Parathyroid adenoma (tissue), 2 donors: Measurements from ENCODE around the gene CST3.
A peak's percentile ranks its signal among the peaks of the same experiment; 100 is the strongest.
"Not testable (repeated sequence)": the region's sequence is repeated elsewhere in the genome, so short reads cannot be mapped to it uniquely, and the experiment has no call there.

Source experiments
- H2AFZ ChIP-seq: fragments of 300-600 bp; sonication (generic); one replicate; pipeline ENCODE4 v1.7.0; 2017; ENCODE audit warnings: antibody characterized with exemption, mild to moderate bottlenecking
- H3K27ac ChIP-seq: fragments of 300-600 bp; sonication (generic); one replicate; pipeline ENCODE4 v1.7.0; 2017
- H3K27me3 ChIP-seq: fragments of 300-600 bp; sonication (generic); one replicate; pipeline ENCODE4 v1.7.0; 2017; ENCODE audit warnings: low read length; ENCODE audit not compliant: control insufficient read depth, insufficient read depth
- H3K36me3 ChIP-seq: fragments of 300-600 bp; sonication (generic); one replicate; pipeline ENCODE4 v1.7.0; 2017; ENCODE audit warnings: low read length; ENCODE audit not compliant: control insufficient read depth, insufficient read depth
- H3K4me1 ChIP-seq: fragments of 300-600 bp; sonication (generic); one replicate; pipeline ENCODE4 v1.7.0; 2017; ENCODE audit warnings: control low read depth
- H3K4me2 ChIP-seq: fragments of 300-600 bp; sonication (generic); one replicate; pipeline ENCODE4 v1.7.0; 2017; ENCODE audit warnings: low read length
- H3K4me3 ChIP-seq: fragments of 300-600 bp; sonication (generic); one replicate; pipeline ENCODE4 v1.7.0; 2017; ENCODE audit warnings: low read depth, low read length
- H3K79me2 ChIP-seq: fragments of 300-600 bp; sonication (generic); one replicate; pipeline ENCODE4 v1.7.0; 2017; ENCODE audit warnings: control low read depth
- H3K9ac ChIP-seq: fragments of 300-600 bp; sonication (generic); one replicate; pipeline ENCODE4 v1.7.0; 2017; ENCODE audit warnings: mild to moderate bottlenecking
- H3K9me3 ChIP-seq: fragments of 300-600 bp; sonication (generic); one replicate; pipeline ENCODE4 v1.7.0; 2017; ENCODE audit warnings: low read length; ENCODE audit not compliant: control insufficient read depth
- CTCF ChIP-seq: fragments of 300-600 bp; sonication (generic); IDR thresholded peaks from one replicate; pipeline ENCODE4 v1.7.0; 2017; ENCODE audit warnings: antibody characterized with exemption, mild to moderate bottlenecking
- donor health status: primary hyperparathyroidism.

The CST3 gene

GRCh38 chr20:23663180-23663579 is 25.4 kb upstream of the CST3 start:
- H3K27ac ChIP-seq, result no peak overlapping the region
- H3K27me3 ChIP-seq, result no peaks in the 10 kb centered on the region
- H3K4me3 ChIP-seq, result no peak overlapping the region
- no peaks in the 10 kb centered on the region for H3K9me3 ChIP-seq
- no peaks in the 10 kb centered on the region for H3K36me3 ChIP-seq
- H3K4me2 ChIP-seq, result no peak overlapping the region
- no peak overlapping the region for H2AFZ ChIP-seq
- H3K4me1 ChIP-seq, result no peaks in the 10 kb centered on the region
- TF ChIP-seq CTCF, result no peak
- no peak overlapping the region for H3K9ac ChIP-seq
- no peaks in the 10 kb centered on the region for H3K79me2 ChIP-seq

GRCh38 chr20:23662276-23662870 is 24.6 kb upstream of the CST3 start:
- Histone ChIP-seq H3K4me3 (no peak overlapping the region), H3K27me3 (no peaks in the 10 kb centered on the region), H2AFZ (no peak overlapping the region), H3K27ac (no peak overlapping the region), H3K4me1 (no peaks in the 10 kb centered on the region), H3K4me2 (no peak overlapping the region), H3K9ac (no peak overlapping the region), H3K79me2 (no peaks in the 10 kb centered on the region), H3K36me3 (no peaks in the 10 kb centered on the region), H3K9me3 (no peaks in the 10 kb centered on the region)
- no peak for TF ChIP-seq CTCF

- no peaks in the 10 kb centered on the region for H3K36me3 ChIP-seq
- no peak overlapping the region for H3K4me2 ChIP-seq
- H3K27me3 ChIP-seq, result no peaks in the 10 kb centered on the region
- H3K4me3 ChIP-seq, result no peak overlapping the region
- no peaks in the 10 kb centered on the region for H3K4me1 ChIP-seq
- no peak overlapping the region for H3K9ac ChIP-seq
- TF ChIP-seq CTCF, result no peak
- no peaks in the 10 kb centered on the region for H3K9me3 ChIP-seq
- no peak overlapping the region for H2AFZ ChIP-seq
- H3K79me2 ChIP-seq, result no peaks in the 10 kb centered on the region
- no peak overlapping the region for H3K27ac ChIP-seq
These were observed 23.3 kb upstream of the CST3 start for GRCh38 chr20:23661002-23661429.

- no peaks in the 10 kb centered on the region for H3K79me2 ChIP-seq
- no peak overlapping the region for H3K27ac ChIP-seq
- no peak overlapping the region for H3K9ac ChIP-seq
- H3K4me2 ChIP-seq, result no peak overlapping the region
- no peaks in the 10 kb centered on the region for H3K27me3 ChIP-seq
- H3K4me1 ChIP-seq, result no peaks in the 10 kb centered on the region
- no peaks in the 10 kb centered on the region for H3K9me3 ChIP-seq
- peak overlapping the region; percentile 44 for H2AFZ ChIP-seq
- no peak for TF ChIP-seq CTCF
- no peaks in the 10 kb centered on the region for H3K36me3 ChIP-seq
- no peak overlapping the region for H3K4me3 ChIP-seq
These were observed 22.5 kb upstream of the CST3 start for GRCh38 chr20:23659989-23660837.

GRCh38 chr20:23659610-23659988 is 21.8 kb upstream of the CST3 start:
- not testable (repeated sequence) for H3K36me3 ChIP-seq, H3K4me1 ChIP-seq, H3K79me2 ChIP-seq, H3K27ac ChIP-seq, H3K4me3 ChIP-seq, H3K27me3 ChIP-seq, H2AFZ ChIP-seq, H3K9ac ChIP-seq, H3K9me3 ChIP-seq, H3K4me2 ChIP-seq
